Endothelial cell of umbilical vein (primary cell): ENCODE results near the gene MCM7. TPM values are rescaled to one million over a fixed set of nuclear protein-coding genes. Genes with fewer than 3 reads are reported as not detected.

Experiments
- BruUV-seq: library from RNA; stranded (reverse); fragments of 400-500 nt; replicated peaks from 2 replicates; lab custom pipeline; 2021; lab: Mats Ljungman, UMichigan
- CTCF ChIA-PET: fragments of 300-600, 350-600 bp; sonication (Branson Sonifier 250); formaldehyde crosslinking; loops from one replicate; lab custom pipeline; 2021; ENCODE audit warnings: antibody characterized with exemption, inconsistent platforms; lab: Charles Lee
- POLR2A ChIA-PET: fragments of 300-600, 350-600 bp; sonication (Branson Sonifier 250); formaldehyde crosslinking; loops from one replicate; lab custom pipeline; 2021; ENCODE audit warnings: antibody characterized with exemption, inconsistent platforms; lab: Charles Lee
- DNase-seq: peaks from one replicate; pipeline ENCODE4 v3.0.0-alpha.2; 2011; ENCODE audit warnings: low read depth, low spot score
- FAIRE-seq: peaks from 2 replicates; lab custom pipeline; 2011; peaks lifted over from hg19 to GRCh38; lab: Jason Lieb, UNC
- H2AFZ ChIP-seq: 2 replicates; pipeline ENCODE4 v1.6.0; 2012; ENCODE audit warnings: low read depth, low read length, control low read depth, inconsistent platforms
- H3K27ac ChIP-seq: 2 replicates; pipeline ENCODE4 v1.5.1; 2011; ENCODE audit warnings: low read depth, mild to moderate bottlenecking, control low read depth, low read length, moderate library complexity; ENCODE audit not compliant: insufficient read depth
- H3K27me3 ChIP-seq, 2 experiments: 2 replicates each; pipeline versions ENCODE4 v1.6.0 to v1.6.1; 2011; ENCODE audit warnings: low read length in 2 of 2, mixed read lengths in 1 of 2; ENCODE audit not compliant: control insufficient read depth in 2 of 2, insufficient read depth in 2 of 2
- H3K36me3 ChIP-seq, 2 experiments: 2 replicates in 1 of 2; 3 replicates in 1 of 2; pipeline ENCODE4 v1.5.1; 2011; ENCODE audit warnings: low read length in 2 of 2, mild to moderate bottlenecking in 1 of 2, moderate library complexity in 1 of 2; ENCODE audit not compliant: control insufficient read depth in 2 of 2, insufficient read depth in 2 of 2; ENCODE audit errors: extremely low read depth in 1 of 2
- H3K4me1 ChIP-seq: 3 replicates; pipeline ENCODE4 v1.5.1; 2011; ENCODE audit warnings: mild to moderate bottlenecking, low read length; ENCODE audit not compliant: control insufficient read depth, insufficient read depth; ENCODE audit errors: extremely low read depth
- H3K4me2 ChIP-seq: 2 replicates; pipeline ENCODE4 v1.6.1; 2011; ENCODE audit warnings: low read length, control low read depth, mixed read lengths; ENCODE audit not compliant: insufficient read depth
- H3K4me3 ChIP-seq, 3 experiments: fragments of 200-600 bp in 1 of 3; sonication (generic), shearing (Covaris generic) in 1 of 3; replicated peaks in 1 of 3; 2 replicates each; pipeline ENCODE4 v1.5.1; 2011 to 2016; ENCODE audit warnings: control low read depth in 3 of 3, low read length in 3 of 3, mild to moderate bottlenecking in 2 of 3, inconsistent platforms in 1 of 3, low read depth in 1 of 3, moderate library complexity in 1 of 3; ENCODE audit not compliant: insufficient read depth in 1 of 3
- H3K79me2 ChIP-seq: 2 replicates; pipeline ENCODE4 v1.6.0; 2012; ENCODE audit warnings: low read length, inconsistent platforms; ENCODE audit not compliant: control insufficient read depth, insufficient read depth
- H3K9ac ChIP-seq: replicated peaks from 2 replicates; pipeline ENCODE3; 2011; ENCODE audit warnings: low read length, control low read depth; ENCODE audit not compliant: insufficient read depth; ENCODE audit errors: extremely low read depth
- H3K9me1 ChIP-seq: replicated peaks from 3 replicates; pipeline ENCODE4 v1.6.0; 2011; ENCODE audit warnings: mild to moderate bottlenecking, low read length; ENCODE audit not compliant: control insufficient read depth, insufficient read depth; ENCODE audit errors: extremely low read depth
- H3K9me3 ChIP-seq: replicated peaks from 2 replicates; pipeline ENCODE4 v1.5.1; 2012; ENCODE audit warnings: low read length, inconsistent platforms; ENCODE audit not compliant: control insufficient read depth, insufficient read depth
- H4K20me1 ChIP-seq: replicated peaks from 2 replicates; pipeline ENCODE3; 2011; ENCODE audit warnings: mild to moderate bottlenecking, low read length; ENCODE audit not compliant: control insufficient read depth, insufficient read depth; ENCODE audit errors: extremely low read depth
- EZH2 ChIP-seq: IDR thresholded peaks from 2 replicates; pipeline ENCODE4 v1.6.1; 2012; ENCODE audit warnings: borderline replicate concordance, low read depth, mild to moderate bottlenecking, moderate library complexity, low read length, inconsistent platforms; ENCODE audit not compliant: severe bottlenecking
- FOS ChIP-seq: IDR thresholded peaks from 2 replicates; pipeline ENCODE4 v1.6.1; 2011; ENCODE audit warnings: mild to moderate bottlenecking, low read length, moderate library complexity, borderline replicate concordance; ENCODE audit not compliant: insufficient read depth
- GATA2 ChIP-seq: IDR thresholded peaks from 2 replicates; pipeline ENCODE4 v1.7.0; 2011; ENCODE audit warnings: low read depth, mild to moderate bottlenecking, moderate library complexity, mixed read lengths, low read length; ENCODE audit not compliant: insufficient read length, insufficient read depth
- JUN ChIP-seq: IDR thresholded peaks from 2 replicates; pipeline ENCODE4 v1.6.1; 2011; ENCODE audit warnings: borderline replicate concordance, low read depth; ENCODE audit not compliant: insufficient read length, insufficient read depth
- MYC ChIP-seq: IDR thresholded peaks from one replicate; pipeline ENCODE4 v1.6.1; 2011; ENCODE audit warnings: mild to moderate bottlenecking, low read depth, low read length
- POLR2A ChIP-seq: IDR thresholded peaks from 2 replicates; pipeline ENCODE4 v1.6.1; 2012; ENCODE audit warnings: low read depth, mild to moderate bottlenecking, control low read depth, low read length
- POLR2AphosphoS5 ChIP-seq: IDR thresholded peaks from 2 replicates; pipeline ENCODE4 v1.6.1; 2012; ENCODE audit warnings: low read depth, mild to moderate bottlenecking, control low read depth, low read length, moderate library complexity; ENCODE audit not compliant: insufficient read depth
- dilution Hi-C: fragments of 300-500 bp; cut with MboI; formaldehyde crosslinking; loops from one replicate; pipeline ENCODE4 v1.15.0; 2019; ENCODE audit warnings: low sequenced_read_pairs; ENCODE audit not compliant: extremely low pct_ligation_motif_present
- intact Hi-C: fragments of 100-400 bp; cut with micrococcal nuclease; formaldehyde crosslinking; loops from one replicate; pipeline ENCODE4 v1.10.0; 2022
- polyA plus RNA-seq, 4 experiments: library from polyadenylated mRNA; depleted of rRNA in 3 of 4; stranded (reverse) in 3 of 4; unstranded in 1 of 4; fragments of >200 nt; gene quantifications; 2 replicates each; pipeline versions ENCODE4 v1.2.1 to v1.2.3, GENCODE V29; 2011 to 2012; ENCODE audit warnings: missing spikeins in 1 of 4
- total RNA-seq: library from RNA; stranded (reverse); gene quantifications from 2 replicates; pipeline ENCODE4 v1.2.3, GENCODE V29; 2021
- TF ChIP-seq, protein P1 (sequence below): IDR thresholded peaks from 2 replicates; pipeline ENCODE4 v1.6.1; 2011; ENCODE audit not compliant: insufficient read depth, insufficient read length
- TF ChIP-seq, protein P2 (sequence below), 2 donors: IDR thresholded peaks; 1 replicate in 1 of 2; 2 replicates in 1 of 2; pipeline ENCODE4 v1.5.1; 2011; ENCODE audit warnings: low read length in 2 of 2, mild to moderate bottlenecking in 2 of 2, moderate library complexity in 2 of 2, control low read depth in 1 of 2, inconsistent platforms in 1 of 2, low read depth in 1 of 2; ENCODE audit not compliant: insufficient read depth in 1 of 2; ENCODE audit errors: extremely low read depth in 1 of 2

The MCM7 gene
- total and polyA plus RNA-seq, 2 donors (not counting 3 experiments of a cell fraction or from before 2014, with no cell fraction given) = 156 to 187 TPM

DNA sequence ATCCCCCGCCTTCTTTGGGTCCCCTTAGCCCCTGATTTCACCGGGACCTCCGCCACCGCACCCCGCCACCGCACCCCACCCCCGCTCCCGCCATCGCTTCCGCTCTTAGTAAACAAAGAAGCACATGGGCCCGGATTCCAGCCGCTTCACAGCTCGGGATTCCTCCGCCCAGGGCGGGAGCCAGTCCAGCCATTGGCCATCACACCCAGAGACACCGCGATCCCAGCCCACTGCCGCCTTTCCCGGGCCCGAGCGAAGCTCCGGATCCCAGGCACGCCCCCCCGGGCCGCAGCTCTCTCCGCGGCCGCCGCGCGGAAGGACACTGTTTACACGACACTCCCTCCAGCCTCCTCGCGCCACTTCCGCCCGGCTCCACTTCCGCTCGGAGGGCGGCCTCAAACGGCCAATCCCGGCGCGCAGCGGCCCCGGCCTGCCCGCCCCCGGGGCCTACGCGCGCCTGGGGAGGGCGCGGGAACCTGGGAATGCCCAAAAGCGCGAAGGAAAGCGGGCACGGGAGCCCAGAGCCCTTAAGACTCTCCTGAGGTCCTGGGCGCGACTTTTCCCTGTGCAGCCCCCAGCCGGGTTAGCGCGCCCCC lies 679 bp downstream of the MCM7 start:
- peak; percentile 82 for FAIRE-seq

DNA sequence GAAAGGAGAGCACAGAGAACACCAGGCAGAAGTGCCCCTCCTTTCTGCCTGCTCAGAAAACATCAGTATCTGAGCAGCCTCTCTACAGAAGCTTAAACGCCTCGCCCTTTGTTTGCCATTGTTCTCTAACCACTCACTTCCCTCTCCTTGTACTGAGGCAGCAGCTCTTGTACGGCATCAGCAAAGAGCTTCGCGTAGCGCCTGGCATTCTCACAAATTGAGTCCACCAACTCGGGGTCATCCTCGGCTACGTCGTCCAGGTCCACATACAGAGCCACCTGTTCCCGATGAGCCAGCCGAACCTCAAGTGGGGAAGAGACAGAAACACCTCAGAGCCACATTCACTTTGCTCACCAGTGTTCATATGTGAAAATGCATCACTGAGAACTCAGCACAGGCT lies 1.7 kb downstream of the MCM7 start:
- Histone ChIP-seq H3K4me3 (peak overlapping the region in 2 of 3 experiments; percentile 75 to 96), H3K4me1 (peaks cover 18% of the 10 kb centered on the region), H2AFZ (no peak overlapping the region), H3K9ac (peak overlapping the region; percentile 92), H3K36me3 (peaks cover 34 to 36% of the 10 kb centered on the region in 2 experiments), H3K4me2 (peak overlapping the region; percentile 94), H3K9me3 (no peaks in the 10 kb centered on the region), H3K27me3 (no peaks in the 10 kb centered on the region), H4K20me1 (no peaks in the 10 kb centered on the region), H3K79me2 (peaks cover 44% of the 10 kb centered on the region), H3K27ac (peak overlapping the region; percentile 84), H3K9me1 (no peaks in the 10 kb centered on the region)
- DNase-seq (peak; percentile 45), FAIRE-seq (no peak)
- dilution Hi-C loops (no loop called here), intact Hi-C loops (no loop called here)
- BruUV-seq = no TSS peak
- ChIA-PET CTCF (interaction anchor here (1.1 to 1.3 kb wide), 2 partner anchors 17 to 31 kb away, joined by 3 to 5 read pairs; no protein-coding TSS in a partner anchor), POLR2A (interaction anchor here (1.0 to 1.9 kb wide), 2 partner anchors 9 to 12 kb away, joined by 3 to 10 read pairs; no protein-coding TSS in a partner anchor)
- no peak for TF ChIP-seq FOS
- no peak for TF ChIP-seq POLR2A
- TF ChIP-seq EZH2 = no peak
- TF ChIP-seq JUN = no peak
- TF ChIP-seq, protein P1, sequence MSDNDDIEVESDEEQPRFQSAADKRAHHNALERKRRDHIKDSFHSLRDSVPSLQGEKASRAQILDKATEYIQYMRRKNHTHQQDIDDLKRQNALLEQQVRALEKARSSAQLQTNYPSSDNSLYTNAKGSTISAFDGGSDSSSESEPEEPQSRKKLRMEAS = no peak
- no peak for TF ChIP-seq MYC
- TF ChIP-seq POLR2AphosphoS5 = no peak
- TF ChIP-seq, protein P2, sequence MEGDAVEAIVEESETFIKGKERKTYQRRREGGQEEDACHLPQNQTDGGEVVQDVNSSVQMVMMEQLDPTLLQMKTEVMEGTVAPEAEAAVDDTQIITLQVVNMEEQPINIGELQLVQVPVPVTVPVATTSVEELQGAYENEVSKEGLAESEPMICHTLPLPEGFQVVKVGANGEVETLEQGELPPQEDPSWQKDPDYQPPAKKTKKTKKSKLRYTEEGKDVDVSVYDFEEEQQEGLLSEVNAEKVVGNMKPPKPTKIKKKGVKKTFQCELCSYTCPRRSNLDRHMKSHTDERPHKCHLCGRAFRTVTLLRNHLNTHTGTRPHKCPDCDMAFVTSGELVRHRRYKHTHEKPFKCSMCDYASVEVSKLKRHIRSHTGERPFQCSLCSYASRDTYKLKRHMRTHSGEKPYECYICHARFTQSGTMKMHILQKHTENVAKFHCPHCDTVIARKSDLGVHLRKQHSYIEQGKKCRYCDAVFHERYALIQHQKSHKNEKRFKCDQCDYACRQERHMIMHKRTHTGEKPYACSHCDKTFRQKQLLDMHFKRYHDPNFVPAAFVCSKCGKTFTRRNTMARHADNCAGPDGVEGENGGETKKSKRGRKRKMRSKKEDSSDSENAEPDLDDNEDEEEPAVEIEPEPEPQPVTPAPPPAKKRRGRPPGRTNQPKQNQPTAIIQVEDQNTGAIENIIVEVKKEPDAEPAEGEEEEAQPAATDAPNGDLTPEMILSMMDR (IDR thresholded peaks at IDR 0.05; ENCODE audit: extremely low read depth in 1 of 2, insufficient read depth in 1 of 2, low read depth in 1 of 2, low read length in 2 of 2) = no peak
- TF ChIP-seq GATA2 = no peak

More for the DNA sequence above, 679 bp downstream of the MCM7 start:
- Histone ChIP-seq H3K4me3 (peak overlapping the region; percentile 74 to 96 (median 75)), H4K20me1 (no peaks in the 10 kb centered on the region), H3K4me2 (peak overlapping the region; percentile 94), H3K36me3 (peaks cover 29 to 37% of the 10 kb centered on the region in 2 experiments), H3K4me1 (peaks cover 18% of the 10 kb centered on the region), H3K79me2 (peaks cover 43% of the 10 kb centered on the region), H3K9me3 (no peaks in the 10 kb centered on the region), H3K27me3 (no peaks in the 10 kb centered on the region), H2AFZ (peak overlapping the region; percentile 15), H3K9me1 (no peaks in the 10 kb centered on the region), H3K27ac (peak overlapping the region; percentile 84), H3K9ac (peak overlapping the region; percentile 92)
- intact Hi-C loops = loop anchor here (1.0 to 10.0 kb wide), 7 partner anchors 13 to 1024 kb away; partner anchors contain the start of genes CNPY4, GPC2, LAMTOR4 and SERPINE1
- ChIA-PET POLR2A (interaction anchor here (0.6 to 2.8 kb wide), 6 partner anchors 12 to 79 kb away, joined by 3 to 15 read pairs (median 6); partner anchors contain the start of gene COPS6), CTCF (interaction anchor here (1.1 to 2.8 kb wide), 7 partner anchors 11 to 51 kb away, joined by 3 to 18 read pairs (median 5); partner anchors contain the start of genes COPS6, MBLAC1 and ZSCAN21)
- dilution Hi-C loops = no loop called here
- TF ChIP-seq POLR2AphosphoS5 = peak; percentile 71
- TF ChIP-seq EZH2 = no peak
- peak; percentile 35 for TF ChIP-seq MYC
- TF ChIP-seq POLR2A = no peak
- TF ChIP-seq, protein P1 = peak; percentile 86
- BruUV-seq = no TSS peak
- DNase-seq = peak; percentile 97
